DND-41 (cell line): ENCODE data around the gene TET1.
"Not testable (repeated sequence)": the region's sequence is repeated elsewhere in the genome, so short reads cannot be mapped to it uniquely, and the experiment has no call there.

Experiments used
- ATAC-seq: fragments of 200-7000 bp; cut with Tn5 transposase; 3 replicates; pipeline ENCODE4 v1.9.1; 2021; ENCODE audit warnings: low read depth; ENCODE audit not compliant: insufficient read depth
- DNase-seq: peaks from one replicate; pipeline ENCODE4 v3.0.0-alpha.2; 2020
- H2AFZ ChIP-seq: 2 replicates; pipeline ENCODE4 v1.6.0; 2012; ENCODE audit warnings: low read depth, low read length
- H3K27ac ChIP-seq: 2 replicates; pipeline ENCODE4 v1.5.1; 2012; ENCODE audit warnings: low read length, inconsistent platforms
- H3K27me3 ChIP-seq: fragments of 200-600 bp; sonication (generic); 2 replicates; pipeline ENCODE4 v1.6.0; 2012; ENCODE audit warnings: low read length, mild to moderate bottlenecking, inconsistent platforms; ENCODE audit not compliant: insufficient read depth, poor library complexity
- H3K36me3 ChIP-seq: 2 replicates; pipeline ENCODE4 v1.5.1; 2012; ENCODE audit warnings: low read length, inconsistent platforms; ENCODE audit not compliant: insufficient read depth
- H3K4me1 ChIP-seq: 2 replicates; pipeline ENCODE4 v1.5.1; 2012; ENCODE audit warnings: mild to moderate bottlenecking, low read length; ENCODE audit not compliant: insufficient read depth
- H3K4me2 ChIP-seq: 2 replicates; pipeline ENCODE4 v1.6.0; 2012; ENCODE audit warnings: mild to moderate bottlenecking, moderate library complexity, low read length, inconsistent platforms; ENCODE audit not compliant: insufficient read depth
- H3K4me3 ChIP-seq, 2 experiments: fragments of 200-600 bp in 1 of 2; shearing (Covaris generic) in 1 of 2; 2 replicates each; pipeline ENCODE4 v1.5.1; 2012 to 2016; ENCODE audit warnings: inconsistent platforms in 2 of 2, low read length in 2 of 2, mild to moderate bottlenecking in 2 of 2, low read depth in 1 of 2, moderate library complexity in 1 of 2
- H3K79me2 ChIP-seq: 2 replicates; pipeline ENCODE4 v1.6.0; 2012; ENCODE audit warnings: low read length, inconsistent platforms; ENCODE audit not compliant: insufficient read depth
- H3K9ac ChIP-seq: 2 replicates; pipeline ENCODE4 v1.6.0; 2012; ENCODE audit warnings: low read depth, mild to moderate bottlenecking, inconsistent platforms, low read length, moderate library complexity
- H3K9me3 ChIP-seq: 2 replicates; pipeline ENCODE4 v1.5.1; 2012; ENCODE audit warnings: low read length, moderate library complexity, mild to moderate bottlenecking, inconsistent platforms; ENCODE audit not compliant: insufficient read depth, severe bottlenecking
- H4K20me1 ChIP-seq: 2 replicates; pipeline ENCODE4 v1.6.0; 2012; ENCODE audit warnings: low read length; ENCODE audit not compliant: insufficient read depth
- EZH2 ChIP-seq: IDR thresholded peaks from 3 replicates; pipeline ENCODE4 v1.6.1; 2012; ENCODE audit warnings: borderline replicate concordance, low read depth, mild to moderate bottlenecking, moderate library complexity, low read length, inconsistent platforms; ENCODE audit not compliant: severe bottlenecking
- TF ChIP-seq, protein P1 (sequence below): IDR thresholded peaks from 2 replicates; pipeline ENCODE4 v1.5.1; 2012; ENCODE audit warnings: borderline replicate concordance, low read length, moderate library complexity, mild to moderate bottlenecking; ENCODE audit not compliant: poor library complexity, severe bottlenecking; ENCODE audit errors: extremely low read depth

TET1 gene

DNA sequence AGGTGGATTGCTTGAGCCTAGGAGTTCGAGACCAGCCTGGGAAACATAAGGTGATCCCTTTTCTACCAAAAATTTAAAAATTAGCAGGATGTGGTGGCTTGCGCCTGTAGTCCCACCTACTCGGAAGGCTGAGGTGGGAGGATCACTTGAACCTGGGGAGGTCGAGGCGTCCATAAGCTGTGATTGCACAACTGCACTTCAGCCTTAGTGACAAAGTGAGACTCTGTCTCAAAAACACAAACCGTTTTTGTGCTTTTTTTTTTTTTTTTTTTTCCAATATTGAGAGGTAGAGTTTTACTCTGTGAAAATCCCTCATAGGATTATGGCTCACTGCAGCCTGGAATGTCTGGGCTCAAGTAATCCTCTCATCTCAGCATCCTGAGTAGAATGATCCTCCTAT, 175.0 kb downstream of the TET1 start:
- H3K4me3 ChIP-seq = no peak overlapping the region
- peaks cover 78% of the 10 kb centered on the region for H3K79me2 ChIP-seq
- H3K9me3 ChIP-seq = no peaks in the 10 kb centered on the region
- no peak overlapping the region for H3K27ac ChIP-seq
- peaks cover 14% of the 10 kb centered on the region; the same call in 1 of the 2 replicates for H4K20me1 ChIP-seq
- peaks cover 93% of the 10 kb centered on the region for H3K36me3 ChIP-seq
- TF ChIP-seq, protein P1, sequence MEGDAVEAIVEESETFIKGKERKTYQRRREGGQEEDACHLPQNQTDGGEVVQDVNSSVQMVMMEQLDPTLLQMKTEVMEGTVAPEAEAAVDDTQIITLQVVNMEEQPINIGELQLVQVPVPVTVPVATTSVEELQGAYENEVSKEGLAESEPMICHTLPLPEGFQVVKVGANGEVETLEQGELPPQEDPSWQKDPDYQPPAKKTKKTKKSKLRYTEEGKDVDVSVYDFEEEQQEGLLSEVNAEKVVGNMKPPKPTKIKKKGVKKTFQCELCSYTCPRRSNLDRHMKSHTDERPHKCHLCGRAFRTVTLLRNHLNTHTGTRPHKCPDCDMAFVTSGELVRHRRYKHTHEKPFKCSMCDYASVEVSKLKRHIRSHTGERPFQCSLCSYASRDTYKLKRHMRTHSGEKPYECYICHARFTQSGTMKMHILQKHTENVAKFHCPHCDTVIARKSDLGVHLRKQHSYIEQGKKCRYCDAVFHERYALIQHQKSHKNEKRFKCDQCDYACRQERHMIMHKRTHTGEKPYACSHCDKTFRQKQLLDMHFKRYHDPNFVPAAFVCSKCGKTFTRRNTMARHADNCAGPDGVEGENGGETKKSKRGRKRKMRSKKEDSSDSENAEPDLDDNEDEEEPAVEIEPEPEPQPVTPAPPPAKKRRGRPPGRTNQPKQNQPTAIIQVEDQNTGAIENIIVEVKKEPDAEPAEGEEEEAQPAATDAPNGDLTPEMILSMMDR = no peak
- no peak for TF ChIP-seq EZH2
- no peaks in the 10 kb centered on the region for H3K4me1 ChIP-seq
- DNase-seq (no peak), ATAC-seq (no peak)
- no peak overlapping the region for H3K4me2 ChIP-seq
- no peaks in the 10 kb centered on the region for H3K27me3 ChIP-seq
- H2AFZ ChIP-seq = no peak overlapping the region
- H3K9ac ChIP-seq = no peak overlapping the region

DNA sequence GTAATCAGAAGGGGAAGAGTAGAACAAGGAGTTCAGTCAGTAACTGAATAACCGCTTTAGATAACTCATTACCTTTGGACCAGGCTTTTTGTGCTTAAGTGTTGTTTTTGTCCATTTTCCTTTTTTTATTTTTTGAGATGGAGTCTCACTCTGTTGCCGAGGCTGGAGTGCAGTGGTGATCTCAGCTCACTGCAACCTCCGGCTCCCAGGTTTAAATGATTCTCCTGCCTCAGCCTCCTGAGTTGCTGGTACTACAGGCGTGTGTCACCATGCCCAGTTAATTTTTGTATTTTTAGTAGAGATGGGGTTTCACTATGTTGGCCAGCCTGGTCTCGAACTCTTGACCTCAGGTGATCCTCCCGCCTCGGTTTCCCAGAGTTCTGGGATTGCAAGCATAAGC, 175.6 kb downstream of the TET1 start:
- not testable (repeated sequence) for H3K27ac ChIP-seq, H3K27me3 ChIP-seq, H3K9ac ChIP-seq, ATAC-seq, H3K4me3 ChIP-seq, DNase-seq, H3K4me1 ChIP-seq, H3K9me3 ChIP-seq, H3K4me2 ChIP-seq, H2AFZ ChIP-seq
- Histone ChIP-seq H3K79me2 (peaks cover 74% of the 10 kb centered on the region), H4K20me1 (peaks cover 14% of the 10 kb centered on the region; the same call in 1 of the 2 replicates), H3K36me3 (peaks cover 93% of the 10 kb centered on the region)

DNA sequence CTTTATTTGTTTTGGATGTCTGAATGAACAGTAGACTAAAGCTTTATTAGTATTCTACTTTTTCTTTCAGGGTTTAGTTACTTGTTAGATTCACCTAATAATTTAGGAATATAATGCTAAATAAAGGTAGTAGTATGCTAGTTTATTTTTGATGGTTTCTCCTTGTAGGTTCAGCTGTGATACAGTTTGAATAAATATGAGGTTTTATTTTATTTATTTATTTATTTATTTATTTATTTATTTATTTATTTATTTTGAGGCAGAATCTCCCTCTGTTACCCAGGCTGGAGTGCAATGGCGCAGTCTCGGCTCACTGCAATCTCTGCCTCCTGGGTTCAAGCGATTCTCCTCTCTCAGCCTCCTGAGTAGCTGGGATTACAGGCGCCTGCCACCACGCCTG, 180.5 kb downstream of the TET1 start:
- Histone ChIP-seq H3K36me3 (peaks cover 89% of the 10 kb centered on the region), H3K79me2 (peaks cover 25% of the 10 kb centered on the region)
- H3K4me3 ChIP-seq, H2AFZ ChIP-seq, H3K27ac ChIP-seq, H4K20me1 ChIP-seq, H3K4me1 ChIP-seq, ATAC-seq, H3K9me3 ChIP-seq, H3K9ac ChIP-seq, H3K27me3 ChIP-seq, DNase-seq, H3K4me2 ChIP-seq: not testable (repeated sequence)

DNA sequence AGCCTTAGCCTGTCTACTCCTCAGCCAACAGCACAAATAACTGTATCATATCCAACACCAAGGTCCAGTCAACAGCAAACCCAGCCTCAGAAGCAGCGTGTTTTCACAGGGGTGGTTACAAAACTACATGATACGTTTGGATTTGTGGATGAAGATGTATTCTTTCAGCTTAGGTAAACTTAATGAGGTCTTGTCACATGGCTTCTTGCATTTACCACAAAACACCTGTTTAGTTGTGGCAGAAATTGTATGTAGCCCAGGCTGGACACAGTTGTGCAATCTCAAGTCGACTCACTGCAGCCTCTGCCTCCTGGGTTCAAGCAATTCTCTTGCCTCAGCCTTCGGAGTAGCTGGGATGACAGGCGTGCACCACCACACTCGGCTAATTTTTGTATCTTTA, 182.3 kb downstream of the TET1 start:
- H3K27ac ChIP-seq = no peak overlapping the region
- H3K27me3 ChIP-seq = no peaks in the 10 kb centered on the region
- TF ChIP-seq EZH2 = no peak
- TF ChIP-seq, protein P1 = no peak
- H3K4me1 ChIP-seq = no peaks in the 10 kb centered on the region
- H3K4me2 ChIP-seq = no peak overlapping the region
- H3K79me2 ChIP-seq = peaks cover 8% of the 10 kb centered on the region
- H3K36me3 ChIP-seq = peaks cover 86% of the 10 kb centered on the region
- DNase-seq = no peak
- H4K20me1 ChIP-seq = no peaks in the 10 kb centered on the region; the same call in 1 of the 2 replicates
- ATAC-seq = no peak
- H3K4me3 ChIP-seq = no peak overlapping the region
- H2AFZ ChIP-seq = no peak overlapping the region
- H3K9ac ChIP-seq = no peak overlapping the region
- H3K9me3 ChIP-seq = no peaks in the 10 kb centered on the region
